ENCODE data around the gene ALOXE3.
"Not testable (repeated sequence)": the region's sequence is repeated elsewhere in the genome, so short reads cannot be mapped to it uniquely, and the experiment has no call there.

Gene ALOXE3

GRCh38 chr17:8087952-8088230 lies 30.4 kb downstream of the ALOXE3 start:
- no peak for DNase-seq

- no peak for DNase-seq
Observed at GRCh38 chr17:8087075-8087951, 31.0 kb downstream of the ALOXE3 start, which contains the start of gene ALOX12B. ALOX12B (minus strand) TSS chr17:8087716; CDS start chr17:8087442, 274 bp downstream.

GRCh38 chr17:8084250-8084649 lies 34.1 kb downstream of the ALOXE3 start:
- no peak for DNase-seq

GRCh38 chr17:8082292-8082691 lies 36.0 kb downstream of the ALOXE3 start:
- no peak for DNase-seq

- no peak for DNase-seq
Observed at GRCh38 chr17:8081876-8082275, 36.4 kb downstream of the ALOXE3 start.

GRCh38 chr17:8080799-8081219 lies 37.5 kb downstream of the ALOXE3 start:
- no peak for DNase-seq

GRCh38 chr17:8080208-8080798 lies 38.0 kb downstream of the ALOXE3 start:
- DNase-seq: no peak

GRCh38 chr17:8079291-8080207 lies 38.8 kb downstream of the ALOXE3 start:
- DNase-seq: peak; percentile 33 to 70

GRCh38 chr17:8077939-8078338 lies 40.4 kb downstream of the ALOXE3 start:
- not testable (repeated sequence) for DNase-seq

GRCh38 chr17:8076502-8077266 lies 41.6 kb downstream of the ALOXE3 start:
- DNase-seq: no peak

GRCh38 chr17:8075574-8076342 lies 42.6 kb downstream of the ALOXE3 start:
- no peak for DNase-seq

- no peak for DNase-seq
Observed at GRCh38 chr17:8075081-8075480, 43.2 kb downstream of the ALOXE3 start.

- no peak for DNase-seq
Observed at GRCh38 chr17:8074554-8074953, 43.8 kb downstream of the ALOXE3 start.

GRCh38 chr17:8073627-8074484 lies 44.5 kb downstream of the ALOXE3 start:
- DNase-seq: peak in 1 of 2 experiments; percentile 51

- DNase-seq: no peak
Observed at GRCh38 chr17:8072729-8073461, 45.4 kb downstream of the ALOXE3 start.

- no peak for DNase-seq
Observed at GRCh38 chr17:8072341-8072728, 46.0 kb downstream of the ALOXE3 start.

- no peak for DNase-seq
Observed at GRCh38 chr17:8071496-8071895, 46.8 kb downstream of the ALOXE3 start.

GRCh38 chr17:8069587-8069860 lies 48.8 kb downstream of the ALOXE3 start:
- DNase-seq: no peak

- no peak for DNase-seq
Observed at GRCh38 chr17:8068736-8069586, 49.4 kb downstream of the ALOXE3 start.
